Esophagus muscularis mucosa (tissue), 4 donors: ENCODE results near the gene FABP3. TPM values are rescaled to one million over a fixed set of nuclear protein-coding genes. Genes with fewer than 3 reads are reported as not detected.
A peak's percentile ranks its signal among the peaks of the same experiment; 100 is the strongest.

ENCODE experiments used
- DNase-seq: peaks from one replicate; pipeline ENCODE4 v3.0.0-alpha.2; 2017; ENCODE audit errors: extremely low spot score
- H3K27ac ChIP-seq, 4 donors: fragments of 200-600 bp; sonication (generic); replicated peaks in 1 of 4; 1 replicate in 3 of 4; 2 replicates in 1 of 4; pipeline ENCODE4 v1.5.1; 2016 to 2019; ENCODE audit warnings: mild to moderate bottlenecking in 1 of 4
- H3K27me3 ChIP-seq, 4 donors: fragments of 200-600 bp; sonication (generic); one replicate each; pipeline versions ENCODE4 v1.5.1 to v1.6.0; 2016 to 2019
- H3K36me3 ChIP-seq, 4 donors: fragments of 200-600 bp; sonication (generic); one replicate each; pipeline ENCODE4 v1.5.1; 2016 to 2019
- H3K4me1 ChIP-seq, 4 donors: fragments of 200-600 bp; sonication (generic); one replicate each; pipeline ENCODE4 v1.5.1; 2016 to 2019
- H3K4me3 ChIP-seq, 4 donors: fragments of 200-600 bp; sonication (generic); 1 replicate in 2 of 4; 2 replicates in 2 of 4; pipeline ENCODE4 v1.5.1; 2016 to 2019; ENCODE audit warnings: mild to moderate bottlenecking in 4 of 4, moderate library complexity in 1 of 4
- H3K9me3 ChIP-seq, 4 donors: fragments of 200-600 bp; sonication (generic); 1 replicate in 3 of 4; 2 replicates in 1 of 4; pipeline ENCODE4 v1.5.1; 2016 to 2019
- CTCF ChIP-seq, 3 experiments: fragments of 200-600 bp in 2 of 3; fragments of 450-650 bp in 1 of 3; sonication (generic) in 2 of 3; IDR thresholded peaks; one replicate each; pipeline ENCODE4 v1.5.1; 2017 to 2019; ENCODE audit warnings: antibody characterized with exemption in 3 of 3, mild to moderate bottlenecking in 2 of 3, moderate library complexity in 1 of 3
- EP300 ChIP-seq: sonication (generic); formaldehyde crosslinking; IDR thresholded peaks from one replicate; pipeline ENCODE4 v1.6.1; 2017; ENCODE audit warnings: antibody characterized with exemption
- POLR2A ChIP-seq: fragments of 450-650 bp; IDR thresholded peaks from one replicate; pipeline ENCODE4 v1.6.1; 2017; ENCODE audit warnings: antibody characterized with exemption, moderate library complexity, mild to moderate bottlenecking, low read depth
- POLR2AphosphoS5 ChIP-seq, 2 donors: sonication (generic); formaldehyde crosslinking; IDR thresholded peaks; one replicate each; pipeline ENCODE4 v1.6.1; 2017; ENCODE audit warnings: antibody characterized with exemption in 2 of 2
- WGBS: methylation state at CpG from one replicate; pipeline ENCODE4 v1.1.5; 2018; 5-methylcytosine and 5-hydroxymethylcytosine counted together
- intact Hi-C: fragments of 100-400 bp; cut with DNase I; formaldehyde crosslinking; loops from one replicate; pipeline ENCODE4 v1.15.1; 2023
- total RNA-seq, 4 donors: library from RNA; depleted of rRNA; stranded (reverse); fragments of >200 nt; gene quantifications; one replicate each; pipeline versions ENCODE4 v1.1.0 to v1.2.1, GENCODE V29; 2016

The FABP3 gene
- total RNA-seq, 4 donors from 2014 or later = 14.6 to 38.6 (median 29.8) TPM

DNA sequence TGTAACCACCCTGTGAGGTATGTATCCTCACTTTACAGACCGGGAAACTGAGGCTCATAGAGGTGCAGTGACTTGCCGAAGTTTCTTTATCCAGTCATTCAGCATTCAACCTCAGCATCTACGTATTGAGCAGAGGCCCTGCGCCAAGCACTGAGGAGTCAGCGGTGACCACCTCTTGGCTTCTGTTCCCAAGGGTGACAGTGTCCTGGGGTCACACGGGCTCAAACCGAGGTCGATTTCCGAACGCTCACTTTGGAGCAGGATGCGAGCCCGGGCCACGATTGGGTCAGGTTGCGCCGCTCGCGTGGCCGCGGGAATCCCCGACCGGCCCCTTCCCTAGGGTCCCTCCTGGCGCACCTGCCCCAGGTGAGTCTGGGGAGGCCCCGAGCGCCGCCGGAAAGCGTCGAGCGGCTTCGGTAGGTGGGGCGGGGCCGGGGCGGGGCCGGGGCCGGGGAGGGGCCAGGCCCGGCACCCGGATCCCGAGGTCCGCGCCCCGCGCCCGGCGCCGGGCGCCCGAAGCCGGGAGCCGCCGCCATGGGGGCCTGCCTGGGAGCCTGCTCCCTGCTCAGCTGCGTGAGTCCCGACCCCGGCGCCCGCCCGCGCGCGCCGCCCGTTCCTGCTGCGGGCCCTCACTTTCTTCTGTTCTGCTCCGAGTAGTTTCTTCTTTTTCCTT lies 40.0 kb upstream of the FABP3 start, which contains the start of gene SERINC2:
SERINC2 (plus strand) TSS at position 482 of the 673 bp plus-strand sequence; CDS start at position 535, 53 bp downstream.
- no peak for DNase-seq
- Histone ChIP-seq H3K36me3 (no peaks in the 10 kb centered on the region), H3K4me1 (peaks cover 11 to 21% (median 19%) of the 10 kb centered on the region in 4 donors), H3K27ac (peak within 1 kb of the TSS in 3 of 4 donors; percentile 25 to 62 (median 54)), H3K27me3 (peaks cover 0 to 25% (median 4%) of the 10 kb centered on the region in 4 donors), H3K4me3 (peak within 1 kb of the TSS; percentile 68 to 73 (median 70)), H3K9me3 (no peaks in the 10 kb centered on the region)
- intact Hi-C loops = no loop called here
- 6% methylated on average over 29 of the region's 63 CpGs for WGBS
- TF ChIP-seq CTCF (IDR thresholded peaks at IDR 0.05) (no peak), POLR2AphosphoS5 (IDR thresholded peaks at IDR 0.05) (no peak), EP300 (no peak), POLR2A (no peak)

DNA sequence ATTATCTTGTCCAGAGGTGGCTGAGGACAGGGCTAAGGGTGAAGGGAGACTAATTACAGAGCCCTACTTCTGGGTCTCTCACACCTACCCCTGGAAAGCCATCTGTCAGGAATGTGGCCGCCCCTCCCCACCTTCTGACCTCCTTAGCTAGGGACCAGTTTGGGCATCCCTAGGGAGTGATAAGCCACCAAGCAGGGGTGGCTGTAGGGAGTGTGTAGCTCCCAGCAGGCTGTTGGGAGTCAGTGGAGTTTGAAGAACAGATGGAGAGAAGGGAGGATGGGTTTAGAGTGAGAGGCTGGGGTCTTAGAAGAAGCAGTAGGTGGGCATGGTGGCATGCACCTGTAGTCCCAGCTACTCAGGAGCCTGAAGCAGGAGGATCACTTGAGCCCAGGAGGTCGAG lies 39.3 kb upstream of the FABP3 start:
- DNase-seq = no peak
- TF ChIP-seq POLR2AphosphoS5 (IDR thresholded peaks at IDR 0.05) = no peak
- TF ChIP-seq POLR2A = no peak
- TF ChIP-seq EP300 = no peak
- TF ChIP-seq CTCF (IDR thresholded peaks at IDR 0.05) = no peak
- H3K27me3 ChIP-seq = peaks cover 0 to 25% (median 4%) of the 10 kb centered on the region in 4 donors
- H3K4me1 ChIP-seq = peaks cover 11 to 21% (median 19%) of the 10 kb centered on the region in 4 donors
- peak overlapping the region in 1 of 4 donors; percentile 73 for H3K4me3 ChIP-seq
- H3K9me3 ChIP-seq = no peaks in the 10 kb centered on the region
- intact Hi-C loops = no loop called here
- H3K27ac ChIP-seq = no peak overlapping the region
- WGBS = 69% methylated on average over 2 of the region's 2 CpGs
- no peaks in the 10 kb centered on the region for H3K36me3 ChIP-seq

- intact Hi-C loops = no loop called here
- Histone ChIP-seq H3K4me1 (peaks cover 11 to 21% (median 19%) of the 10 kb centered on the region in 4 donors), H3K36me3 (no peaks in the 10 kb centered on the region), H3K9me3 (no peaks in the 10 kb centered on the region), H3K27ac (no peak overlapping the region), H3K27me3 (peaks cover 0 to 25% (median 4%) of the 10 kb centered on the region in 4 donors), H3K4me3 (no peak overlapping the region)
- TF ChIP-seq EP300 (no peak), CTCF (IDR thresholded peaks at IDR 0.05) (no peak), POLR2AphosphoS5 (IDR thresholded peaks at IDR 0.05) (no peak), POLR2A (no peak)
- no peak for DNase-seq
- 84% methylated on average over 4 of the region's 4 CpGs for whole genome bisulfite sequencing
Measured at GRCh38 chr1:31410871-31411270, 38.0 kb upstream of the FABP3 start.

- WGBS = 86% methylated on average over 6 of the region's 6 CpGs
- Histone ChIP-seq H3K9me3 (no peaks in the 10 kb centered on the region), H3K27me3 (peaks cover 0 to 25% (median 4%) of the 10 kb centered on the region in 4 donors), H3K27ac (no peak overlapping the region), H3K4me3 (no peak overlapping the region), H3K4me1 (peaks cover 11 to 21% (median 19%) of the 10 kb centered on the region in 4 donors), H3K36me3 (no peaks in the 10 kb centered on the region)
- intact Hi-C loops = no loop called here
- no peak for TF ChIP-seq EP300
- TF ChIP-seq POLR2A = no peak
- TF ChIP-seq CTCF (IDR thresholded peaks at IDR 0.05) = no peak
- no peak for TF ChIP-seq POLR2AphosphoS5 (IDR thresholded peaks at IDR 0.05)
- DNase-seq = no peak
Measured at GRCh38 chr1:31409946-31410858, 37.3 kb upstream of the FABP3 start.
